Stromal cell of bone marrow (primary cell): Measurements from ENCODE around the gene ZC2HC1C.
"Not testable (repeated sequence)": the region's sequence is repeated elsewhere in the genome, so short reads cannot be mapped to it uniquely, and the experiment has no call there.

Source experiments
- DNase-seq: peaks from one replicate; pipeline ENCODE4 v3.0.0-alpha.2; 2012; ENCODE audit warnings: low read depth

The ZC2HC1C gene

DNA sequence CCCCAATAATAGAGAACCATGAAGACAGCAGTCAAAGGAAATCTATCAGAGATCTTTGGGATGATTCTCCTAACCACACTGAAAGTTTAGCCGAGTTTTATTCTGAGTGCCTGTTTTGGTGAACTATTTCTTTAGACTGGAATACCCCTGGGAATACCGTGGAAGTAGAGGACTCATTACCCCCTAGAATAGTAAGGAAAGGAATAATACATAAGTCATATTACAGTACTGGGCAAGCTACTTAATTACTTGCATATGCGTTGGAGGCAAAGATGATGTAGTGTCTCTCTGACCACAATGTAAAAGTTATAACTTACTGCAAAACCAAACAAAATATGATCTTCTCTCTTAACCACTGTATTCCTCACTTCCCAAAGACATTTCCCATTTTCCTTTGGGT is 25.5 kb downstream of the ZC2HC1C start:
- peak; percentile 72 for DNase-seq

DNA sequence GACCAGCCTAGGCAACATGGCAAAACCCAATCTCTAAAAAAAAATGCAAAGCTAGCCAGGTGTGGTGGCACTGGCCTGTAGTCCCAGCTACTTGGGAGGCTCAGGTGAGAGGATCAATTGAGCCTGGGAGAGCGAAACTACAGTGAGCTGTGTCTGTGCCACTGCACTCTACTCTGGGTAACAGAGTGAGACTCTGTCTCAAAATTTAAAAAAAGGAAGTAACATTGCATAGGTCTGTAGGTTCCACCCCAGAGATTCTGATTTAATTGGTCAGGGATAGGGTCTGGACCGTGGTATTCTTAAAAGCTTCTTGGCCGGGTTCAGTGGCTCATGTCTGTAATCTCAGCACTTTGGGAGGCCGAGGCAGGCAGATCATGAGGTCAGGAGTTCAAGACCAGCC is 26.2 kb downstream of the ZC2HC1C start:
- DNase-seq = no peak

DNA sequence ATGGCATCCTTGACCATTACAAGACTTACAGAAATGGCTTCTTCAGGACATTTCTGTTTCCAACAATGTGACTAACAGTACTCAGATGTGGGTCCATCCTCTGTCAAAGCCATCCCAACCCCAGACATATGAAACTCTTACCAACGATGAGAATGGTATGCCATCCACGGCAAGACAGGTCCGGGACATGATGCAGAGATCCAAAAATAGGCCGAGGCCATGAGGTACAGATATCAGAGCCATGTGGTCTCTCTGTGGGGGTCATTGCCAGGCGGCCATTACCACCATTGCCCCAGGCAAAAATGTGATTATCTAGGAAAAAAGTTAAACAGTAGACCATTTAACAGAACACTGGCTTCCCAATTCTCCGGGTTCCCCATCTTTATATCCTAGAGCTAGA is 27.5 kb downstream of the ZC2HC1C start:
- no peak for DNase-seq

DNA sequence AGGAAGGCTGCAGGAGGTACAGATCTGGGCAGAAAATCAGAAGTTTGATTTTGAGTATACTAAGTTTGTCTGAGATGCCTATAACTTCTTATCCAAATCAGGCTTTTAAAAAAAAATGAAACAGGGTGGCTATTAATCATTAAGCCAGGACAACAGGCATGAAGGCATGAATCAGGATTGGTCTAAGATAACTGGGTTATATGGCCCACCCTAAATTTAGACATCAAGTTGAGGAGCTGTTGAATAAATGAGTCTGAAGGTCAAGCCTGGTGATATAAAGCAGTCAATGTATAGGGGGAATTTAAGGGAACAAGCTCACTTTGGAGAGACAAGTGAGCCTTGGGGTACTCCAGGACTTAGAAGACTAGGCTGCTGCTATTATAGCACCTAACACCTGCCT is 28.8 kb downstream of the ZC2HC1C start:
- DNase-seq = no peak

DNA sequence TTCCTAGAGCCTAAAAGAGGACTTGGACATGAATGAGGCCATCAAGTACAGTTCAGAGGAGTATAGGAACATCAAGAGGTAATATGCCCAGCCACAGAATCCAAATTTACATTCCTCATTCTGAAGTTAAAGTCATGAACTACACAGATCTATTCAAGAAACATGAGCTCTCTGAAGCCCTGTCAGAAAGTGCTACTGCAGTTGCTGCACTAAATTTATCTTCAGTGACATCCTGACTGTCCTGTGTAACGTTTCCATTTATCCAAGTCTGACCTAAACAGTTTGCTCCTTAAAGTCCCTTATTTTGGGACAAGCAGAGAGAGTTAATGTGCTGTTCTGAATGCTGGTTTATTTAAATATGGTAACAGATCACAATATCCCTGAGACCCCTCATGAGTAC is 29.2 kb downstream of the ZC2HC1C start:
- DNase-seq = no peak

DNA sequence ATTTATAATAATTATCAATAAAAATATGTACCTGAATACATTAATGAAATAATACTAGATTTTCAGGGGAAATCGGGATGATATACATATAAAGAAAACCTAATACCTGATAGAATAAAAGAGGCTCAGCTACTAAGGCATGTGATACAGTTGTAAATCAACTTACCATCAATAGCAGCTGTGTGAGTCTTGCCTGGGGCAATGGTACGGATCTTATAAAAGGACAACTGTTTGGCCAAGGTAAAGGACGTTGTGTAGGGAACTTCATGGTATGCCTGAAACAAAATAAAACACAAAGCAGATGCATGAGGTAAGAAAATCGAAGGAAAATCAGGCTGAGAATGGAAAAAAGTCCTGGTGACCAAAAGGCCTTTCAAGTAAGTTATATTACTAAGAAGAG is 32.0 kb downstream of the ZC2HC1C start:
- DNase-seq = no peak

DNA sequence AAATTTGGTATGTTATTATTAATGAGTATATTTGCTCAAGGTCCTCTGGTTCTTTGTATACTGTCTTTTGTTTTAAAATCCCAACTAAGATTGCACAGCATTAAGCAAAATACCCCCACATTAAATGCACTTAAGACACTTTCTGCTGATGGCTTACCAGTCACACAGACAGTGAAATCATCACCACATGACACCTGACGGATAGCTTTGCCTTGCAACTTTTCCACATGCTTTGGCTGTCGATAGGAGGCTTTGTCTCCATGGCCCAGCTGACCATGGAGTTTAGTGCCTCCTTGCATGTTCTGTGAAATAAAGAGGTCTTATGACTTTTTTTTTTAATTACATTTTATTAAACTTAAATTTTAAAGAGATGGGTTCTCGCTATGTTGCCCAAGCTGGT is 37.7 kb downstream of the ZC2HC1C start:
- DNase-seq = no peak

DNA sequence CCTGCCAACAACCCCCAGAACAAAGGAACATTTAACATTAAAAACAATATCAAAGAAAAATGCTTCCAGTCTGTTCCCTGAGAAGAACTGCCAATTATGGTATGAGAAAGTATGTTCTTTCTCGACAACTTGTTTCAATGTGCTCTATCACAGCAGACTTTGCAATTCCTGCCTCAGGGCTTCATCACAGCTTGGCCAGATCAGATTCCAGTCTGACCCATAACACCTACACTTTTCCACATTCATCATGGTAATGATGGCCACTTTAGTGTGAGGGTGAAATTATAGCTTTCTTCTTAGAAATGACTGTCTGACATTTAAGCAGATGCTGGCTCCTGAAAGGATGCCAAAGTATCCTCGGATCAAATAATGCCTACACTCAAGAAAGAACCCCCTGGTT is 40.4 kb downstream of the ZC2HC1C start:
- no peak for DNase-seq

DNA sequence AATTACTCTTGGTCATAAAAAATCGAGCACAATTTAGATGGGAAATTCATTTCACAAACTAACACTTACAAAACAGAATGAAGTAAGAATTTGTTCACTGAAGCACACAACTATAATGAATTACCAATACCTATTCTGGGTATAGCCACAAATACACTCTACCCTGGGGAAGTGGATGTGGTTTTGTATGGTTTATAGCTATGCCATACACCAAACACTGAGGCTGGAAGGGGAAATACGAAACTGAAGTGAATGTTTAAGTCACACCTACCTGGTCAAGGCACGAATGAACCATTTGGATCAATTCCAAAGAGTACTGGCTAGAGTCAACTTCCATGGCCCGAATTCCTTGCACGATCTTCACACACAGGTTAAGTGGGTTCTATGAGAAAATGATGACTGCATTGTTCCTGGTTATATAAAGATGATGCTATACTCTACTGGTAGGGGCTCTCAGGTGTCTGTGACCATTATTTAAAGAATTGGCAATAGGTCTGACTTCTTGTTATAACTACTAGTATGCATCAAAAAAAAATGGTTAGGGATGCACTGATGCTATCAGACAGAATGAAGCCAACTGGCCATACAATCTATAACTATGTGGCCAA is 44.6 kb downstream of the ZC2HC1C start:
- no peak for DNase-seq

DNA sequence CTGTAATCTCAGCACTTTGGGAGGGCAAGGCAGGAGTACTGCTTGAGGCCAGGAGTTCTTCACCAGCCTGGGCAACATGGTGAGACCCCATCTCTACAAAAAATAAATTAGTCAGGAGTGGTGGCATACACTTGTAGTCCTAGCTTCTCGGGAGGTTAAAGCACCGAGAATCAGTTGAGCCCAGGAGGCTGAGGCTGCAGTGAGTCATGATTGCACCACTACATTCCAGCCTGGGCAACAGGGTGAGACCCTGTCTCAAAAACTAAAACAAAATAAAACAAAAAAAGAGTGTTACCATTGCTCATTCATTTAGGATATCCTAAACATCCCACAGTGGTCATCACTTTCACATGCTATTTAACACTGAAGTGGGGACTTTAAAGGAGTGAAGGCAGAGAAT is 49.6 kb downstream of the ZC2HC1C start:
- no peak for DNase-seq

DNA sequence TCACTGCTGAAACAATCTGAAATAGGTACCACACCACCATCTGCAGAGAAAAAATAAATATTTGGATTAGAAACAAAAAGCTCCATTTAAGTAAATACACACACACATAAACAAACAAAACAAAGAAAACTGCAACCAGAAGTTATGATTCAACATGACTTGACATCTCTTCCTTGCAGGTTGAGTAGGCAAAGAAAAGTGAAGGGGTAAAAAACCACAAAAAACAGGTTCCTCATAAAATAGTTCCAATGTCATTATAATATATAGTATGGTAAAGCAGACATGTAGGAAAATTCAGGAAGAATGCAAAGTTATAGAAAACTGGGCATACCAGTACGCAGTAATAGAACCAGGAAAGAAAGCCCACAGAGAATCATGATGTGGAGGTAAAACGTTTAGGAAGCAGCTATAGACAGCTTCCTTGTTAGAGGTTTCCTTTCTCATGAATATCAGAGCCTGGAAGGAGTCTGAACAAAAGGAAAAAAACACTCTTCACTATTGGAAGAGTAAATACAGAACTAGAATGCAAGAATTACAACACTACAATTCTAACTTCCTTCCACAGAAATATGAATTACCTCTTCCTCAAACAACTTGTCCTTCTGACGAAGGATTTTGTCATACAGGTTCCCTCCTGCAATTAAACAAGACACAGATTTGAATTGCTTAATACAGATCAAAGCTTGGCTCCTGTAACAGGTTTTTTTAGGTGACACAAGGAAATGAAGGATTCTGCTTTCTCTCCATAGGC is 51.3 kb downstream of the ZC2HC1C start:
- DNase-seq = no peak

DNA sequence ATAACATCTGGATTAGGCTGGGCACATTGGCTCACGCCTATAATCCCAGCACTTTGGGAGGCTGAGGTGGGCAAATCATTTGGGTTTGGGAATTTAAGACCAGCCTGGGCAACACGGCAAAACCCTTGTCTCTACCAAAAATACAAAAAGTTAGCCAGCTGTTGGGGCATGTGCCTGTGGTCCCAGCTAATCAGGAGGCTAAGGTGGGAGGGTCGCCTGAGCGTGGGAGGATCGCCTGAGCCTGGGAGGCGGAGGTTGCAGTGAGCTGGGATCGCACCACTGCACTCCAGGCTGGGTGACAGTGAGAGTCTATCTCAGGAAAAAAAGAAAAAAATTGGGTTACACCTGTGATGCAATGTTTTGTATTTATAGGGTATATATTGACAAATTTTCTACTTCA is 52.1 kb downstream of the ZC2HC1C start:
- no peak for DNase-seq

DNA sequence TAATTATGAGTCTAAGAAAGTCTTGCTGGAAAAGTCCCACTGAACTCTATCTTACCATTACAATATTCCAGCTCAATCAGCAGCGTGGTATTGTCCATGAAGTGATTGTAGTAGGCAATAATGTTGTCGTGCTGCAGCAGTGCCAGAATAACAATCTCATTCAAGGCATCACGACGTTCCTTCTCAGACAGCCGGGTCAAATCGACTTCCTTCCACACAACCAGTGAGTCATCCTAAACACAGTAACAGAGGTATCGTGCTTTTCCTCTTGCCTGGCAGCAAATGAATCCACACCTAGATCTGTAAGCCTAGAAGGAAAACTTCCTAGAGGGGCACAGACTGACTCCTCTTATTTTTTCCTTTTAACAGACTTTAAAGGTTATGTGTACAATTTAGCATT is 54.5 kb downstream of the ZC2HC1C start:
- DNase-seq = peak; percentile 26

DNA sequence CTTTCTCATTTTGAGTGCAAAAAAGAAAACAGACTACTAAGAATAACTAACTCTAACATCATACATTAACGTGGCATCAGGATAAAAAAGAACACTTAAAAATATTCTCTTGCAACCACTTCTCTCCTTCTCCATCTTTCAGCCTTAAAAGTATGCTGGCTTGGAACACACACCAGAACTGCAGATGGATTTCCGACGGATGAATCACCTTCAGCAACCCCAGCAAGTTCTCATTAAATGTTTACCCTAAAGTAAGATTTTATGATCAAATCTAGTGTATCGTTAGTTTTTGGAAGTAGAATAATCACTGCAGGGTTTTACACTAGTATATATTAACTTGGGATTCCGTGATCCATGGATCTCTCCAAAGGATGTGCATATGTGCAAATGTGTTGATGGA is 56.2 kb downstream of the ZC2HC1C start:
- DNase-seq = peak; percentile 25

DNA sequence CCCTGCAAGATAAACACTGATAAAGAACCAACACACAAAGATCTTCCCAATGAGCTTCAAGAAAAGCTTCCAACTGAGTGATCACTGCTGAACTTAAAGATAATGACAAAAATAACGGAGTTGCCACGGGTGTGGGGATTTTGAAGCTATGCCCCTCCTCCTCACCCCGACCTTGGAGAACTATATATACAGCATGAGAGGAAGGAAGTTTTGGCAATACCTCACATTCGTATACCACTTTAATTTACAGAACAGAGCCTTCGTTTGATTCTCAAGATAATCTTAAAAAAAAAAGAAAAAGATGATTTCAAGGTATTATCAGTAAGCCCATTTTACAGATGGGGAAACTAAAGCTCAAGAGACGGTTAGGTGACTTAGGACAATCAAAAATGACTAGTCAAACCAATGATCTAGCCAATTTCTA is 56.7 kb downstream of the ZC2HC1C start:
- DNase-seq = no peak

DNA sequence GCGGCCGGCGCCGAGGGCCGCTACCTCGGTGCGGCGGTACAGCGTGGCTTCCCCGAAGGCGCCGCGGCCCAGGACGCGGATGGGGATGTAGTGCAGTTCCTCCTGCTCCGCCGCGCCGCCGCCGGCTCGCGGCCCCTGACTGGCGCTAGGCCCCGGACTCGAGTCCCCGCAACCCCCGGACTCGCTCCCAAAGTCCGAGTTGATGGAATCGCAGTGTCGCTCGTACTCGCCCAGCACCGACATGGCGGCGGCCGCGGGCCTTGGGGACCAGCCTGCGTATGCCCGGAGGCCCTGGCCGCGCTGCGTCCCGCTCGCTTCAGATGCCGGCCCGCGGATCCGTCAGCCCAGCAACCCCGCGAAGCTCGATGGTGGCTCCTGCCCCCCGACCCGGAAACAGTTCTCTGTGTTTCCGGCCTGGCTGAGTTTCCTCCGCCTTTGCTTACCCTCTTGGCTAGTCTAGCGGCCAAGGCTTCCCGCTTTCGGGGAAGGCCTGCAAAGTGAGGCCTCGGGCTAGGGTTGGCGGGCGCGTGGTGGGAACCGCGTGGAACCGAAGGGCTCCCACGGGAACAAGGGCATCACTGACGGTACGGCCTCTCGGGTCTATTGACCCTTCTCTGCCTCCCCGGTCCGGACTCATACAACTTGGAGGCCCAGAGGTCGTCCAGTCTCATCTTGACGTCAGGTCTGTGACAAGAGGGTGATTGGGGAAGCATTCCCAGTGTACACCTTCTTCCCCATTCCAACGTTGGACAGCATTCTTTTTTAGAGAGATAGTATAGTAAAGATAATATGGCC is 57.4 kb downstream of the ZC2HC1C start, which contains the start of gene NEK9:
TSS of gene NEK9 (minus strand) at position 370 of the 795 bp plus-strand sequence. CDS start at position 243, 127 bp downstream.
- peak; percentile 77 for DNase-seq

DNA sequence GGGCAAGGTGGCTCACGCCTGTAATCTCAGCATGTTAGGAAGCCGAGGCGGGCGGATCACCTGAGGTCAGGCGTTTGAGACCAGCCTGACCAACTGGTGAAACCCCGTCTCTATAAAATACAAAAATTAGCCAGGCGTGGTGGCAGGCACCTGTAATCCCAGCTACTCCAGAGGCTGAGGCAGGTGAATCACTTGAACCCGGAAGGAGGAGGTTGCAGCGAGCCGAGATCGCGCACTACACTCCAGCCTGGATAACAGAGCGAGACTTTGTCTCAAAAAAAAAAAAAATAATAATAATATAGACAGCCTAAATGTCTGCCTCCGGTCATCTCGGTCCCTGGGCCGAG is 58.0 kb downstream of the ZC2HC1C start:
- not testable (repeated sequence) for DNase-seq

DNA sequence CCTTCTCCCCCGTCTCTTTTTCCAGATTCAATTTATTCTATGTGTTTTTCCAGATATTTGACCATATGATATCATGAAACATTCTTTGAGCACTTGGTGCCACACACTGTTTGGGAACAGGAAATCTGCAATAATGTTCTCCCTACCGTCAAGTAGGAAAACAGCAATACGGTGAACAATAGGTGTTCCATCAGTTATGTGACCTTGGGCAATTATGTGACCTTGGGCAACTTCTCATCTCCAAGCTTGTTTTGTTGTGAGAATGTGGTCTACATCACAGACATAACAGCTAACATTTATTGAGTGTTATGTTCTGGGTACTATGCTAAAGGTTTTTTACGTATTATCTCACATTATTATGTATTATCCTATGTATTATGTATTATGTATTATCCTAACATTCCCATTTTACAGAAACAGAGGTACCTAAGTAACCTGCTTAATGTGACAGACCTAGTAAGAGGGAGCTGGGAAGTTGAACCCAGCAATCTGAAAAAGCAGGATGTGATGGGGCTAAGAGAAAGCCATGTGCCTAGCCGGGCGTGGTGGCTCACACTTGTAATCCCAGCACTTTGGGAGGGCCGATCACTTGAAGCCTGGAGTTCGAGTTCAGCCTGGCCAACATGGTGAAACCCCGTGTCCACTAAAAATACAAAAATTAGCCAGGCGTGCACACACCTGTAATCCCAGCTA is 58.6 kb downstream of the ZC2HC1C start:
- no peak for DNase-seq

DNA sequence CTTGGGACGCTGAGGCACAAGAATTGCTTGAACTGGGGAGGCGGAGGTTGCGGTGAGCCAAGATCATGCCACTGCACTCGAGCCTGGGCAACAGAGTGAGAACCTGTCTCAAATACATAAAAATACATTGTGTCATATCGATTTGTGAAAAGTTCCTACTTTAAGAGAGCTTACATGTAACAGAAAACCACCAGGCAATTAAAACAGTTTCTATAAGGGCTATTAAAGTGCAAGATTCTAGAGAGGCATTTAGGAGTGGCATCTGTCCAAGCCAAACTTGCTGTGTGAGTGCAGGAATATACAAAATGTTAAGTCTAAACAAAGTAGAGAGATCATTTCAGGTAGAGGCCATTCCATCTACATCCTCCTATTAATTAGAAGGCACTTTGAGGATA is 59.2 kb downstream of the ZC2HC1C start:
- no peak for DNase-seq
